Fibroblast of lung (primary cell): Measurements from ENCODE around the gene ACBD5. TPM values are rescaled to one million over a fixed set of nuclear protein-coding genes. Genes with fewer than 3 reads are reported as not detected.
"Not testable (repeated sequence)": the region's sequence is repeated elsewhere in the genome, so short reads cannot be mapped to it uniquely, and the experiment has no call there.

Experiments
- DNase-seq, 2 donors: peaks; one replicate each; pipeline versions ENCODE4 v3.0.0 to v3.0.0-alpha.2; 2010; ENCODE audit warnings: low read depth in 2 of 2
- H2AFZ ChIP-seq: 2 replicates; pipeline ENCODE4 v1.5.1; 2012; ENCODE audit warnings: low read length, control low read depth, inconsistent platforms
- H3K27ac ChIP-seq: 2 replicates; pipeline ENCODE4 v1.5.1; 2011; ENCODE audit warnings: low read length, control low read depth; ENCODE audit not compliant: insufficient read depth
- H3K27me3 ChIP-seq: 2 replicates; pipeline ENCODE4 v1.5.1; 2011; ENCODE audit warnings: mild to moderate bottlenecking, low read length; ENCODE audit not compliant: control insufficient read depth, insufficient read depth
- H3K36me3 ChIP-seq: 2 replicates; pipeline ENCODE4 v1.5.1; 2011; ENCODE audit warnings: low read length; ENCODE audit not compliant: control insufficient read depth, insufficient read depth
- H3K4me1 ChIP-seq: 2 replicates; pipeline ENCODE4 v1.5.1; 2011; ENCODE audit warnings: low read length; ENCODE audit not compliant: control insufficient read depth, insufficient read depth; ENCODE audit errors: extremely low read depth
- H3K4me2 ChIP-seq: 2 replicates; pipeline ENCODE4 v1.5.1; 2011; ENCODE audit warnings: low read length, control low read depth; ENCODE audit not compliant: insufficient read depth; ENCODE audit errors: extremely low read depth
- H3K4me3 ChIP-seq, 4 experiments: fragments of 200-600 bp in 1 of 4; sonication (generic) in 1 of 4; replicated peaks in 1 of 4; 2 replicates each; pipeline ENCODE4 v1.5.1; 2011 to 2016; ENCODE audit warnings: low read length in 4 of 4, low read depth in 3 of 4, mild to moderate bottlenecking in 3 of 4, control low read depth in 2 of 4, inconsistent platforms in 1 of 4, mixed read lengths in 1 of 4; ENCODE audit not compliant: insufficient read depth in 1 of 4; ENCODE audit errors: control extremely low read depth in 1 of 4
- H3K79me2 ChIP-seq: 2 replicates; pipeline ENCODE4 v1.5.1; 2012; ENCODE audit warnings: mild to moderate bottlenecking, low read length, inconsistent platforms; ENCODE audit not compliant: control insufficient read depth, insufficient read depth
- H3K9ac ChIP-seq: 2 replicates; pipeline ENCODE4 v1.5.1; 2011; ENCODE audit warnings: mild to moderate bottlenecking, low read length, control low read depth; ENCODE audit not compliant: insufficient read depth
- H3K9me3 ChIP-seq: 2 replicates; pipeline ENCODE4 v1.5.1; 2012; ENCODE audit warnings: low read depth, low read length; ENCODE audit not compliant: control insufficient read depth, insufficient read depth
- H4K20me1 ChIP-seq: 2 replicates; pipeline ENCODE4 v1.5.1; 2011; ENCODE audit warnings: low read length; ENCODE audit not compliant: control insufficient read depth, insufficient read depth; ENCODE audit errors: extremely low read depth
- CTCF ChIP-seq, 2 donors: IDR thresholded peaks in 1 of 2; conservative IDR thresholded peaks in 1 of 2; 1 replicate in 1 of 2; 2 replicates in 1 of 2; pipeline ENCODE4 v1.5.1; 2011 to 2012; ENCODE audit warnings: low read length in 2 of 2, control low read depth in 1 of 2, inconsistent platforms in 1 of 2, low read depth in 1 of 2, mild to moderate bottlenecking in 1 of 2
- EZH2 ChIP-seq: IDR thresholded peaks from 2 replicates; pipeline ENCODE4 v1.5.1; 2012; ENCODE audit warnings: low read length, control low read depth, mild to moderate bottlenecking; ENCODE audit errors: missing control alignments
- polyA plus RNA-seq, 2 donors: library from polyadenylated mRNA; depleted of rRNA in 1 of 2; stranded (reverse) in 1 of 2; unstranded in 1 of 2; fragments of >200 nt; gene quantifications; 2 replicates each; pipeline ENCODE4 v1.2.1, GENCODE V29; 2011 to 2012; ENCODE audit warnings: missing spikeins in 1 of 2
- total RNA-seq: library from RNA; depleted of rRNA; stranded (reverse); fragments of >200 nt; gene quantifications from 2 replicates; pipeline ENCODE4 v1.2.1, GENCODE V29; 2014

ACBD5 gene
- total and polyA plus RNA-seq, 2 donors (not counting 1 experiment from before 2014, with no cell fraction given) = 21.3 to 29.6 TPM

GRCh38 chr10:27241010-27241651 lies 534 bp upstream of the ACBD5 start:
- H3K27ac ChIP-seq = peak overlapping the region; percentile 92

GRCh38 chr10:27237531-27237930 lies 3.1 kb downstream of the ACBD5 start:
- H3K4me1 ChIP-seq, H3K4me3 ChIP-seq, H3K79me2 ChIP-seq, DNase-seq, H3K27ac ChIP-seq, H4K20me1 ChIP-seq, H3K27me3 ChIP-seq, H3K4me2 ChIP-seq, H3K9ac ChIP-seq, H2AFZ ChIP-seq, H3K36me3 ChIP-seq, H3K9me3 ChIP-seq: not testable (repeated sequence)

More at GRCh38 chr10:27241010-27241651, 534 bp upstream of the ACBD5 start:
- Histone ChIP-seq H3K4me2 (peak overlapping the region; percentile 91), H3K79me2 (peaks cover 10% of the 10 kb centered on the region), H2AFZ (peak overlapping the region; percentile 89), H3K27me3 (no peaks in the 10 kb centered on the region), H3K4me1 (peaks cover 10% of the 10 kb centered on the region), H3K9me3 (no peaks in the 10 kb centered on the region), H4K20me1 (no peaks in the 10 kb centered on the region), H3K4me3 (peak overlapping the region; percentile 70 to 92 (median 87)), H3K36me3 (no peaks in the 10 kb centered on the region), H3K9ac (peak overlapping the region; percentile 78)
- DNase-seq = peak in 1 of 2 donors; percentile 17
- TF ChIP-seq CTCF (conservative IDR thresholded peaks at IDR 0.05 in 1 of 2, IDR thresholded peaks at IDR 0.05 in 1 of 2; ENCODE audit: low read depth in 1 of 2, low read length in 2 of 2) = no peak

- not testable (repeated sequence) for H3K36me3 ChIP-seq, H3K9me3 ChIP-seq
Measured at GRCh38 chr10:27236589-27237128, 3.9 kb downstream of the ACBD5 start.

GRCh38 chr10:27235706-27236105 lies 4.9 kb downstream of the ACBD5 start:
- no peak overlapping the region for H3K27ac ChIP-seq
- no peak overlapping the region for H3K4me2 ChIP-seq
- no peaks in the 10 kb centered on the region for H3K36me3 ChIP-seq
- no peaks in the 10 kb centered on the region for H3K27me3 ChIP-seq
- H3K4me3 ChIP-seq = no peak overlapping the region
- TF ChIP-seq EZH2 (no peak), CTCF (conservative IDR thresholded peaks at IDR 0.05 in 1 of 2, IDR thresholded peaks at IDR 0.05 in 1 of 2; ENCODE audit: low read depth in 1 of 2, low read length in 2 of 2) (no peak)
- H4K20me1 ChIP-seq = no peaks in the 10 kb centered on the region
- H3K79me2 ChIP-seq = peaks cover 10% of the 10 kb centered on the region
- no peak for DNase-seq
- H3K4me1 ChIP-seq = no peaks in the 10 kb centered on the region
- H3K9me3 ChIP-seq = no peaks in the 10 kb centered on the region
- no peak overlapping the region for H2AFZ ChIP-seq
- no peak overlapping the region for H3K9ac ChIP-seq

More at GRCh38 chr10:27236589-27237128, 3.9 kb downstream of the ACBD5 start:
- not testable (repeated sequence) for H3K27ac ChIP-seq, H3K4me3 ChIP-seq, H3K27me3 ChIP-seq, H2AFZ ChIP-seq, H3K4me1 ChIP-seq, H3K79me2 ChIP-seq, DNase-seq, H3K9ac ChIP-seq, H4K20me1 ChIP-seq, H3K4me2 ChIP-seq
